WTC11 (cell line): Measurements from ENCODE around the gene SRC.
"Not testable (repeated sequence)": the region's sequence is repeated elsewhere in the genome, so short reads cannot be mapped to it uniquely, and the experiment has no call there.

Source experiments
- CREB1 ChIP-seq: sonication (generic); formaldehyde crosslinking; IDR thresholded peaks from 2 replicates; pipeline ENCODE4 v1.8.0; 2023; ENCODE audit warnings: mild to moderate bottlenecking, missing genetic modification reagents
- GRHL2 ChIP-seq: fragments of 250-450 bp; sonication (Bioruptor Pico); IDR thresholded peaks from 2 replicates; pipeline ENCODE4 v1.8.0; 2022; ENCODE audit warnings: mild to moderate bottlenecking, moderate library complexity; ENCODE audit not compliant: insufficient replicate concordance, severe bottlenecking
- IRF1 ChIP-seq: sonication (generic); formaldehyde crosslinking; IDR thresholded peaks from 2 replicates; pipeline ENCODE4 v1.8.0; 2023; ENCODE audit warnings: missing genetic modification reagents
- JUN ChIP-seq: sonication (generic); formaldehyde crosslinking; IDR thresholded peaks from 2 replicates; pipeline ENCODE4 v1.8.0; 2023; ENCODE audit warnings: mild to moderate bottlenecking, missing genetic modification reagents
- NR1H2 ChIP-seq: sonication (generic); formaldehyde crosslinking; IDR thresholded peaks from 2 replicates; pipeline ENCODE4 v1.9.0; 2021; ENCODE audit warnings: mild to moderate bottlenecking, moderate library complexity, missing genetic modification reagents
- TEAD4 ChIP-seq: sonication (generic); formaldehyde crosslinking; IDR thresholded peaks from 2 replicates; pipeline ENCODE4 v1.8.0; 2022; ENCODE audit warnings: mild to moderate bottlenecking, missing genetic modification reagents
- USF1 ChIP-seq: sonication (generic); formaldehyde crosslinking; IDR thresholded peaks from 2 replicates; pipeline ENCODE4 v1.8.0; 2022; ENCODE audit warnings: mild to moderate bottlenecking, missing genetic modification reagents
- ZNF121 ChIP-seq: sonication (generic); formaldehyde crosslinking; IDR thresholded peaks from 2 replicates; pipeline ENCODE4 v1.8.0; 2023; ENCODE audit warnings: missing genetic modification reagents
- ZNF263 ChIP-seq: sonication (generic); formaldehyde crosslinking; IDR thresholded peaks from 2 replicates; pipeline ENCODE4 v1.8.1; 2022; ENCODE audit warnings: low read depth, mild to moderate bottlenecking, moderate library complexity, missing genetic modification reagents
- TF ChIP-seq, protein P1 (sequence below): fragments of 200-600 bp; IDR thresholded peaks from 2 replicates; pipeline ENCODE4 v1.8.0; 2022; ENCODE audit warnings: antibody characterized with exemption
- TF ChIP-seq, protein P2 (sequence below): sonication (generic); formaldehyde crosslinking; conservative IDR thresholded peaks from 2 replicates; pipeline ENCODE4 v1.8.1; 2022; ENCODE audit warnings: mild to moderate bottlenecking, missing genetic modification reagents
- TF ChIP-seq, protein P3 (sequence below): sonication (generic); formaldehyde crosslinking; IDR thresholded peaks from 2 replicates; pipeline ENCODE4 v1.8.0; 2022; ENCODE audit warnings: mild to moderate bottlenecking, missing genetic modification reagents

DNA sequence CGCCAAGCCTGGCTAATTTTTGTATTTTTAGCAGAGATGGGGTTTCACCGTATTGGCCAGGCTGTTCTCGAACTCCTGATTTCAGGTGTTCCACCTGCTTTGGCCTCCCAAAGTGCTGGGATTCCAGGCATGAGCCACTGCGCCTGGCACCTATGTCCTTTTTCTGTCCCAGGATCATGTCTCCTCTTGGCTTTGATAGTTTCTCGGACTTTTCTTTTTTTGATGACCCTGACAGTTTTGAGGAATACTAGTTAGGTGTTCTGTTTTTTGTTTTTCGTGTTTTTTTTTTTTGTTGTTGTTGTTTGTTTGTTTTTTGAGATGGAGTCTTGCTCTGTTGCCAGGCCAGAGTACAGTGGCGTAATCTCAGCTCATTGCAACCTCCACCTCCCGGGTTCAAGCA is 7.6 kb upstream of the SRC start:
- TF ChIP-seq, protein P1, sequence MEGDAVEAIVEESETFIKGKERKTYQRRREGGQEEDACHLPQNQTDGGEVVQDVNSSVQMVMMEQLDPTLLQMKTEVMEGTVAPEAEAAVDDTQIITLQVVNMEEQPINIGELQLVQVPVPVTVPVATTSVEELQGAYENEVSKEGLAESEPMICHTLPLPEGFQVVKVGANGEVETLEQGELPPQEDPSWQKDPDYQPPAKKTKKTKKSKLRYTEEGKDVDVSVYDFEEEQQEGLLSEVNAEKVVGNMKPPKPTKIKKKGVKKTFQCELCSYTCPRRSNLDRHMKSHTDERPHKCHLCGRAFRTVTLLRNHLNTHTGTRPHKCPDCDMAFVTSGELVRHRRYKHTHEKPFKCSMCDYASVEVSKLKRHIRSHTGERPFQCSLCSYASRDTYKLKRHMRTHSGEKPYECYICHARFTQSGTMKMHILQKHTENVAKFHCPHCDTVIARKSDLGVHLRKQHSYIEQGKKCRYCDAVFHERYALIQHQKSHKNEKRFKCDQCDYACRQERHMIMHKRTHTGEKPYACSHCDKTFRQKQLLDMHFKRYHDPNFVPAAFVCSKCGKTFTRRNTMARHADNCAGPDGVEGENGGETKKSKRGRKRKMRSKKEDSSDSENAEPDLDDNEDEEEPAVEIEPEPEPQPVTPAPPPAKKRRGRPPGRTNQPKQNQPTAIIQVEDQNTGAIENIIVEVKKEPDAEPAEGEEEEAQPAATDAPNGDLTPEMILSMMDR: not testable (repeated sequence)
- TF ChIP-seq NR1H2 (CRISPR knock-in tag); CREB1; IRF1 (CRISPR knock-in tag); ZNF263; JUN; USF1 (CRISPR knock-in tag); TEAD4 (CRISPR knock-in tag); ZNF121; GRHL2 (CRISPR knock-in tag): not testable (repeated sequence)
- TF ChIP-seq, protein P2, sequence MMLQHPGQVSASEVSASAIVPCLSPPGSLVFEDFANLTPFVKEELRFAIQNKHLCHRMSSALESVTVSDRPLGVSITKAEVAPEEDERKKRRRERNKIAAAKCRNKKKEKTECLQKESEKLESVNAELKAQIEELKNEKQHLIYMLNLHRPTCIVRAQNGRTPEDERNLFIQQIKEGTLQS: not testable (repeated sequence)
- TF ChIP-seq, protein P3, sequence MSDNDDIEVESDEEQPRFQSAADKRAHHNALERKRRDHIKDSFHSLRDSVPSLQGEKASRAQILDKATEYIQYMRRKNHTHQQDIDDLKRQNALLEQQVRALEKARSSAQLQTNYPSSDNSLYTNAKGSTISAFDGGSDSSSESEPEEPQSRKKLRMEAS: not testable (repeated sequence)
